Activated T-cell treated with anti-CD3 and anti-CD28 coated beads, Interleukin-2, amount 50 U/mL, for 4 hours (primary cell): ENCODE measurements around the gene GLRA1. TPM values are rescaled to one million over a fixed set of nuclear protein-coding genes. Genes with fewer than 3 reads are reported as not detected.
"Not testable (repeated sequence)": the region's sequence is repeated elsewhere in the genome, so short reads cannot be mapped to it uniquely, and the experiment has no call there.

ENCODE experiments used
- ATAC-seq, 2 donors: fragments of 200-7000 bp; cut with Tn5 transposase; one replicate each; pipeline ENCODE4 v1.10.0; 2021
- DNase-seq: peaks from one replicate; pipeline ENCODE4 v3.0.0-alpha.2; 2020
- H3K27me3 Mint-ChIP-seq: one replicate; pipeline ENCODE4 v1.8.0; 2021; ENCODE audit warnings: low read depth, mixed read lengths
- H3K36me3 Mint-ChIP-seq: one replicate; pipeline ENCODE4 v1.8.0; 2022; ENCODE audit warnings: mixed read lengths; ENCODE audit not compliant: insufficient read depth
- H3K4me1 Mint-ChIP-seq: one replicate; pipeline ENCODE4 v1.8.0; 2021; ENCODE audit warnings: low read depth, mixed read lengths
- H3K4me3 Mint-ChIP-seq: one replicate; pipeline ENCODE4 v1.8.0; 2021; ENCODE audit warnings: mild to moderate bottlenecking, moderate library complexity, mixed read lengths
- H3K9me3 Mint-ChIP-seq: one replicate; pipeline ENCODE4 v1.8.0; 2021; ENCODE audit warnings: mixed read lengths
- total RNA-seq, 3 donors: library from RNA; stranded (reverse); gene quantifications; one replicate each; pipeline ENCODE4 v1.2.1, GENCODE V29; 2021

The GLRA1 gene
- total RNA-seq, 3 donors from 2014 or later, result not detected

- H3K4me3 Mint-ChIP-seq, result no peak overlapping the region
- peaks cover 1% of the 10 kb centered on the region for H3K36me3 Mint-ChIP-seq
- no peak for ATAC-seq
- no peaks in the 10 kb centered on the region for H3K9me3 Mint-ChIP-seq
- no peak for DNase-seq
- H3K4me1 Mint-ChIP-seq, result peaks cover 2% of the 10 kb centered on the region
- no peaks in the 10 kb centered on the region for H3K27me3 Mint-ChIP-seq
Observed at GRCh38 chr5:151855701-151856100, 69.0 kb downstream of the GLRA1 start.

- Mint-ChIP-seq H3K4me3 (no peak overlapping the region), H3K4me1 (no peaks in the 10 kb centered on the region), H3K9me3 (no peaks in the 10 kb centered on the region), H3K36me3 (no peaks in the 10 kb centered on the region), H3K27me3 (no peaks in the 10 kb centered on the region)
- ATAC-seq (no peak), DNase-seq (no peak)
Observed at GRCh38 chr5:151847871-151848270, 76.8 kb downstream of the GLRA1 start.

GRCh38 chr5:151846765-151847164, 77.9 kb downstream of the GLRA1 start:
- H3K9me3 Mint-ChIP-seq, result no peaks in the 10 kb centered on the region
- H3K4me1 Mint-ChIP-seq, result no peaks in the 10 kb centered on the region
- H3K4me3 Mint-ChIP-seq, result no peak overlapping the region
- H3K27me3 Mint-ChIP-seq, result no peaks in the 10 kb centered on the region
- no peaks in the 10 kb centered on the region for H3K36me3 Mint-ChIP-seq
- ATAC-seq, result no peak
- DNase-seq, result no peak

- peaks cover 22% of the 10 kb centered on the region for H3K4me1 Mint-ChIP-seq
- not testable (repeated sequence) for H3K4me3 Mint-ChIP-seq, ATAC-seq, H3K27me3 Mint-ChIP-seq, DNase-seq
- peaks cover 46% of the 10 kb centered on the region for H3K9me3 Mint-ChIP-seq
- H3K36me3 Mint-ChIP-seq, result peaks cover 25% of the 10 kb centered on the region
Observed at GRCh38 chr5:151832843-151833242, 91.8 kb downstream of the GLRA1 start.

GRCh38 chr5:151829370-151829769, 95.3 kb downstream of the GLRA1 start:
- no peak for DNase-seq
- H3K4me3 Mint-ChIP-seq, result no peak overlapping the region
- no peaks in the 10 kb centered on the region for H3K27me3 Mint-ChIP-seq
- H3K36me3 Mint-ChIP-seq, result peaks cover 33% of the 10 kb centered on the region
- ATAC-seq, result no peak
- peaks cover 22% of the 10 kb centered on the region for H3K4me1 Mint-ChIP-seq
- peaks cover 23% of the 10 kb centered on the region for H3K9me3 Mint-ChIP-seq

- Mint-ChIP-seq H3K4me3 (no peak overlapping the region), H3K36me3 (peaks cover 24% of the 10 kb centered on the region), H3K27me3 (no peaks in the 10 kb centered on the region), H3K9me3 (no peaks in the 10 kb centered on the region), H3K4me1 (peaks cover 6% of the 10 kb centered on the region)
- no peak for ATAC-seq
- DNase-seq, result no peak
Observed at GRCh38 chr5:151825445-151825844, 99.2 kb downstream of the GLRA1 start.

- Mint-ChIP-seq H3K4me3 (no peak overlapping the region), H3K36me3 (peaks cover 15% of the 10 kb centered on the region), H3K4me1 (no peaks in the 10 kb centered on the region), H3K9me3 (no peaks in the 10 kb centered on the region), H3K27me3 (no peaks in the 10 kb centered on the region)
- ATAC-seq (no peak), DNase-seq (no peak)
Observed at GRCh38 chr5:151822141-151822540, 102.5 kb downstream of the GLRA1 start.

- H3K9me3 Mint-ChIP-seq, result no peaks in the 10 kb centered on the region
- no peaks in the 10 kb centered on the region for H3K4me1 Mint-ChIP-seq
- H3K4me3 Mint-ChIP-seq, result no peak overlapping the region
- DNase-seq, result no peak
- no peak for ATAC-seq
- H3K27me3 Mint-ChIP-seq, result no peaks in the 10 kb centered on the region
- peaks cover 13% of the 10 kb centered on the region for H3K36me3 Mint-ChIP-seq
Observed at GRCh38 chr5:151820903-151821302, 103.7 kb downstream of the GLRA1 start.

GRCh38 chr5:151820271-151820670, 104.4 kb downstream of the GLRA1 start:
- Mint-ChIP-seq H3K9me3 (no peaks in the 10 kb centered on the region), H3K4me3 (no peak overlapping the region), H3K36me3 (peaks cover 13% of the 10 kb centered on the region), H3K27me3 (no peaks in the 10 kb centered on the region), H3K4me1 (no peaks in the 10 kb centered on the region)
- no peak for DNase-seq
- ATAC-seq, result no peak

- H3K36me3 Mint-ChIP-seq, result peaks cover 12% of the 10 kb centered on the region
- DNase-seq (no peak), ATAC-seq (no peak)
- no peaks in the 10 kb centered on the region for H3K4me1 Mint-ChIP-seq
- H3K27me3 Mint-ChIP-seq, result no peaks in the 10 kb centered on the region
- H3K9me3 Mint-ChIP-seq, result no peaks in the 10 kb centered on the region
- H3K4me3 Mint-ChIP-seq, result no peak overlapping the region
Observed at GRCh38 chr5:151819830-151820229, 104.8 kb downstream of the GLRA1 start.

- no peak for DNase-seq
- no peak overlapping the region for H3K4me3 Mint-ChIP-seq
- peaks cover 3% of the 10 kb centered on the region for H3K9me3 Mint-ChIP-seq
- ATAC-seq, result no peak
- H3K4me1 Mint-ChIP-seq, result peaks cover 14% of the 10 kb centered on the region
- H3K36me3 Mint-ChIP-seq, result peaks cover 36% of the 10 kb centered on the region
- no peaks in the 10 kb centered on the region for H3K27me3 Mint-ChIP-seq
Observed at GRCh38 chr5:151815051-151815450, 109.6 kb downstream of the GLRA1 start.

GRCh38 chr5:151812757-151813309, 111.8 kb downstream of the GLRA1 start:
- no peak for ATAC-seq
- peaks cover 3% of the 10 kb centered on the region for H3K9me3 Mint-ChIP-seq
- peaks cover 40% of the 10 kb centered on the region for H3K36me3 Mint-ChIP-seq
- H3K27me3 Mint-ChIP-seq, result no peaks in the 10 kb centered on the region
- no peak for DNase-seq
- no peak overlapping the region for H3K4me3 Mint-ChIP-seq
- H3K4me1 Mint-ChIP-seq, result peaks cover 17% of the 10 kb centered on the region

GRCh38 chr5:151811593-151812321, 112.9 kb downstream of the GLRA1 start:
- Mint-ChIP-seq H3K9me3 (peaks cover 3% of the 10 kb centered on the region), H3K27me3 (no peaks in the 10 kb centered on the region), H3K4me3 (no peak overlapping the region), H3K4me1 (peaks cover 17% of the 10 kb centered on the region), H3K36me3 (peaks cover 43% of the 10 kb centered on the region)
- no peak for ATAC-seq
- DNase-seq, result no peak

GRCh38 chr5:151810897-151811296, 113.8 kb downstream of the GLRA1 start:
- ATAC-seq, result no peak
- Mint-ChIP-seq H3K27me3 (no peaks in the 10 kb centered on the region), H3K36me3 (peaks cover 41% of the 10 kb centered on the region), H3K9me3 (peaks cover 3% of the 10 kb centered on the region), H3K4me1 (peaks cover 20% of the 10 kb centered on the region), H3K4me3 (no peak overlapping the region)
- no peak for DNase-seq

GRCh38 chr5:151810449-151810848, 114.2 kb downstream of the GLRA1 start:
- peaks cover 46% of the 10 kb centered on the region for H3K36me3 Mint-ChIP-seq
- H3K9me3 Mint-ChIP-seq, result peaks cover 3% of the 10 kb centered on the region
- H3K4me3 Mint-ChIP-seq, result no peak overlapping the region
- no peak for DNase-seq
- ATAC-seq, result no peak
- peaks cover 25% of the 10 kb centered on the region for H3K4me1 Mint-ChIP-seq
- no peaks in the 10 kb centered on the region for H3K27me3 Mint-ChIP-seq
